ENCODE data around the gene PIP. TPM values are rescaled to one million over a fixed set of nuclear protein-coding genes. Genes with fewer than 3 reads are reported as not detected.

The PIP gene
- total and polyA plus RNA-seq, 2 of the 8 experiments (the other 6 are each of a cell fraction or from before 2014, with no cell fraction given) = not detected

DNA sequence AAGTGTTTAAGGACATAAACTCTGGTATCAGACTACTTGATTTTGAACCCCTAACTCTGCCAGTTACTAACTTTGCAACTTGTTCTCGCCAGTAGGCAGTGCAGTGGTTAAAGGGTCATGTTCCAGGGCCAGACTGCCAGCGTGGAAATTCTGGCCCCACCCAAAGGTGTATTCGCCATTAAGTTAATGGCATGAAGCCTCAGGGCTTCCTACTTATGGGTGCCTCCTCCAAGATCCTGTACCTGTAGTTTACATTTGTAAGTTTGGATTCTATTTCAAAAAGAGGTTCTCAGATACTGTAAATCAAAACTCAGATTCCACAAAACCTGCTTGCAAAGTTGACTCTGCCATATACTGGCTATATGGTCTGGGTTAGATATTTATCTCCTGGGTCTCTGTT lies 2.8 kb upstream of the PIP start (continued):
- TF ChIP-seq, protein P1, sequence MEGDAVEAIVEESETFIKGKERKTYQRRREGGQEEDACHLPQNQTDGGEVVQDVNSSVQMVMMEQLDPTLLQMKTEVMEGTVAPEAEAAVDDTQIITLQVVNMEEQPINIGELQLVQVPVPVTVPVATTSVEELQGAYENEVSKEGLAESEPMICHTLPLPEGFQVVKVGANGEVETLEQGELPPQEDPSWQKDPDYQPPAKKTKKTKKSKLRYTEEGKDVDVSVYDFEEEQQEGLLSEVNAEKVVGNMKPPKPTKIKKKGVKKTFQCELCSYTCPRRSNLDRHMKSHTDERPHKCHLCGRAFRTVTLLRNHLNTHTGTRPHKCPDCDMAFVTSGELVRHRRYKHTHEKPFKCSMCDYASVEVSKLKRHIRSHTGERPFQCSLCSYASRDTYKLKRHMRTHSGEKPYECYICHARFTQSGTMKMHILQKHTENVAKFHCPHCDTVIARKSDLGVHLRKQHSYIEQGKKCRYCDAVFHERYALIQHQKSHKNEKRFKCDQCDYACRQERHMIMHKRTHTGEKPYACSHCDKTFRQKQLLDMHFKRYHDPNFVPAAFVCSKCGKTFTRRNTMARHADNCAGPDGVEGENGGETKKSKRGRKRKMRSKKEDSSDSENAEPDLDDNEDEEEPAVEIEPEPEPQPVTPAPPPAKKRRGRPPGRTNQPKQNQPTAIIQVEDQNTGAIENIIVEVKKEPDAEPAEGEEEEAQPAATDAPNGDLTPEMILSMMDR (IDR thresholded peaks at IDR 0.05; ENCODE audit: control extremely low read depth in 1 of 3, insufficient read depth in 1 of 3, low read depth in 1 of 3, low read length in 3 of 3) = no peak
- TF ChIP-seq BACH1 (IDR thresholded peaks at IDR 0.05; ENCODE audit: low read length) (no peak), CEBPB (IDR thresholded peaks at IDR 0.05; ENCODE audit: low read depth, low read length) (no peak), PHF8 (conservative IDR thresholded peaks at IDR 0.05; ENCODE audit: low read depth, low read length) (no peak), POLR2A (IDR thresholded peaks at IDR 0.05; ENCODE audit: control extremely low read depth in 1 of 2, low read depth in 2 of 2, low read length in 2 of 2) (no peak)
- TF ChIP-seq, protein P2, sequence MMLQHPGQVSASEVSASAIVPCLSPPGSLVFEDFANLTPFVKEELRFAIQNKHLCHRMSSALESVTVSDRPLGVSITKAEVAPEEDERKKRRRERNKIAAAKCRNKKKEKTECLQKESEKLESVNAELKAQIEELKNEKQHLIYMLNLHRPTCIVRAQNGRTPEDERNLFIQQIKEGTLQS (IDR thresholded peaks at IDR 0.05; ENCODE audit: insufficient read depth, low read depth, low read length) = no peak

Measured in H1 (cell line).